Thyroid gland (tissue), 4 donors: Measurements from ENCODE around the gene SCYGR7.

Experiments used
- CTCF ChIP-seq, 6 experiments: fragments of 200-600 bp in 3 of 6; fragments of 450-650 bp in 3 of 6; sonication (generic) in 3 of 6; IDR thresholded peaks; one replicate each; pipeline ENCODE4 v1.5.1; 2016 to 2019; ENCODE audit warnings: antibody characterized with exemption in 6 of 6, mild to moderate bottlenecking in 2 of 6, inconsistent platforms in 1 of 6, moderate library complexity in 1 of 6
- POLR2A ChIP-seq, 2 donors: fragments of 450-650 bp; IDR thresholded peaks; one replicate each; pipeline ENCODE4 v1.6.1; 2017; ENCODE audit warnings: antibody characterized with exemption in 2 of 2, mild to moderate bottlenecking in 2 of 2, moderate library complexity in 1 of 2

- TF ChIP-seq POLR2A (IDR thresholded peaks at IDR 0.05), result no peak
- no peak for TF ChIP-seq CTCF (IDR thresholded peaks at IDR 0.05)
These were observed 8.5 kb upstream of the SCYGR7 start for GRCh38 chr2:227719641-227720040.
